ENCODE results near the gene TNFRSF4.

GRCh38 chr1:1170215-1171091 is 43.5 kb downstream of the TNFRSF4 start:
- TF ChIP-seq POLR2AphosphoS5 (IDR thresholded peaks at IDR 0.05) (no peak), CTCF (IDR thresholded peaks at IDR 0.05 in 8 of 11, conservative IDR thresholded peaks at IDR 0.05 in 3 of 11) (no peak)

All from spleen (tissue), 7 donors.